ENCODE results near the gene CEBPZOS.
A peak's percentile ranks its signal among the peaks of the same experiment; 100 is the strongest.
"Not testable (repeated sequence)": the region's sequence is repeated elsewhere in the genome, so short reads cannot be mapped to it uniquely, and the experiment has no call there.

CEBPZOS gene

GRCh38 chr2:37224063-37224462 lies 27.8 kb downstream of the CEBPZOS start:
- TF ChIP-seq, protein P1, sequence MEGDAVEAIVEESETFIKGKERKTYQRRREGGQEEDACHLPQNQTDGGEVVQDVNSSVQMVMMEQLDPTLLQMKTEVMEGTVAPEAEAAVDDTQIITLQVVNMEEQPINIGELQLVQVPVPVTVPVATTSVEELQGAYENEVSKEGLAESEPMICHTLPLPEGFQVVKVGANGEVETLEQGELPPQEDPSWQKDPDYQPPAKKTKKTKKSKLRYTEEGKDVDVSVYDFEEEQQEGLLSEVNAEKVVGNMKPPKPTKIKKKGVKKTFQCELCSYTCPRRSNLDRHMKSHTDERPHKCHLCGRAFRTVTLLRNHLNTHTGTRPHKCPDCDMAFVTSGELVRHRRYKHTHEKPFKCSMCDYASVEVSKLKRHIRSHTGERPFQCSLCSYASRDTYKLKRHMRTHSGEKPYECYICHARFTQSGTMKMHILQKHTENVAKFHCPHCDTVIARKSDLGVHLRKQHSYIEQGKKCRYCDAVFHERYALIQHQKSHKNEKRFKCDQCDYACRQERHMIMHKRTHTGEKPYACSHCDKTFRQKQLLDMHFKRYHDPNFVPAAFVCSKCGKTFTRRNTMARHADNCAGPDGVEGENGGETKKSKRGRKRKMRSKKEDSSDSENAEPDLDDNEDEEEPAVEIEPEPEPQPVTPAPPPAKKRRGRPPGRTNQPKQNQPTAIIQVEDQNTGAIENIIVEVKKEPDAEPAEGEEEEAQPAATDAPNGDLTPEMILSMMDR (IDR thresholded peaks at IDR 0.05; ENCODE audit: low read length, missing control alignments): no peak
- no peak for DNase-seq (ENCODE audit: low read depth)
- no peak overlapping the region for H3K4me3 ChIP-seq (replicated peaks; ENCODE audit: low read depth, low read length)

DNA sequence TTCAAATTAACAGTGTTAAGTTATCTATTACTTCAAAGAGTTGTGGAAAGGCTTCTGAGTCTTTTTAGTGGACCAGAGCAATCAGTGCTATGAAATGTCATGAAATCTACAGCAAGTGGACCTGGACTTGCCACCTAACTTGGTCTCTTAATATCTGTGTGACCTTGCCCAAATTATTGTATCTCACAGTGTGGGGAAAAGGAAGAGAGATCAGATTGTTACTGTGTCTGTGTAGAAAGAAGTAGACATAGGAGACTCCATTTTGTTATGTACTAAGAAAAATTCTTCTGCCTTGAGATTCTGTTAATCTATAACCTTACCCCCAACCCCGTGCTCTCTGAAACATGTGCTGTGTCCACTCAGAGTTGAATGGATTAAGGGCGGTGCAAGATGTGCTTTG lies 28.8 kb downstream of the CEBPZOS start:
- DNase-seq (ENCODE audit: low read depth); H3K4me3 ChIP-seq (replicated peaks; ENCODE audit: low read depth, low read length): not testable (repeated sequence)

DNA sequence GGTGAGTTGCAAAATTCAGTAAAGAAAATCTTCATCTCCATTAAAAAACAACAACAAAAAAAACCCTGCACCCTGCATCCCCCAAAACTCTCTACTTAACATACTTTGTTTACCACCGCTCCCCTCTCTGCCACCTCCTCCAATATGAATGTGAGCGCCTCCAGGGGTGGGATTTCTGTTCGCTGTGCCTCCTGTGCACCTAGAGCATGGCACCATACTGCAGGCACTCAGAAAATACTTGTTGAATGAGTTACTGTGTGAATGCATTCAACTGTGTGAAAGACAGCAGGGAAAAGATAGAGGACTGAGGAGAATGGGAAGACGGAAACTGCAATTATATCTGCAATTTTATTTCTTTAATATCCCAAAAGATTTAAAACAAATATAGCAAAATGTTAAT lies 30.6 kb downstream of the CEBPZOS start:
- H3K4me3 ChIP-seq (replicated peaks; ENCODE audit: low read depth, low read length): no peak overlapping the region
- DNase-seq (ENCODE audit: low read depth): no peak
- TF ChIP-seq, protein P1 (IDR thresholded peaks at IDR 0.05; ENCODE audit: low read length, missing control alignments): no peak

DNA sequence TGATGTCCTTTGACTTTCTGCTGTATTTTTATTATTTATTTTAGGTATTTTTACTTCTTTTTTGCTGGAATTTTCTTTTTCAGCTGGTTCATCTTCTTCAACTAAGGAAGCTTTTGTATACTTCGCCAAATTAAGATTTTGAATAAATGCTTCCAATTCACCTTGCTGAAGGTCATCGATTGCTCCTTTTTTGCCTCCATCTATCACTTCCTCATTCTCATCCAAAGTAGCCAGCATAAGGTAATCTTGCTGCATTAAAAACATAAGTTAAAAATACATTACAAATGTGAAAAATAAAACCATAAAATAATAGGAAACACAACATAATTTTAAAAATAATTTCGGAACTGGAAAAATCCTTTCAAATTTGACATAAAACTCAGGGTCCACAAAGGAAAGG lies 32.5 kb downstream of the CEBPZOS start:
- DNase-seq (ENCODE audit: low read depth): no peak
- TF ChIP-seq, protein P1 (IDR thresholded peaks at IDR 0.05; ENCODE audit: low read length, missing control alignments): no peak
- no peak overlapping the region for H3K4me3 ChIP-seq (replicated peaks; ENCODE audit: low read depth, low read length)

DNA sequence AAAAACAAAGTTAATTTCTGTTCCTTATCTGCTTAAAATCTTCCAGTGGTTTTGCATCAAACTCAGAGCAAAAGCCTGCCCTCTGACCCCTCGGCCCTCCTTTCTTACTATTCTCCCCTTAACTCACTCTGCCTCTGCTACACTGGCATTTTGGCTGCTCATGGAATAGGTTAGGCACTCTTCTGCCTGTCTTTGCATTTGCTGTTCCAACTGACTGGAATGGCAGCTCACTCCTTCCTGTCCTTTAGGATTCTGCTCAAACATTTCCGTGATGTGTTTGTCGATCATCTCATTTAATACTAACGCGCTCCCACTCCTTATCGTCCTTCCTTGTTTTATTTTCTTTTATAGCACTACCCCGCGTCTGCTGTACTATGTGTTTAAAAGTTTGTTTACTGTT lies 34.3 kb downstream of the CEBPZOS start:
- peak; percentile 9 for DNase-seq (ENCODE audit: low read depth)

GRCh38 chr2:37231241-37232130 lies 35.2 kb downstream of the CEBPZOS start, which contains the start of the genes CEBPZ and NDUFAF7:
Gene CEBPZ, minus strand, starts transcription at chr2:37231596. Its CDS starts 29 bp downstream, at chr2:37231567.
Gene NDUFAF7, plus strand, starts transcription at chr2:37231658. Its CDS starts 48 bp downstream, at chr2:37231706.
- TF ChIP-seq, protein P1 (IDR thresholded peaks at IDR 0.05; ENCODE audit: low read length, missing control alignments): no peak
- peak; percentile 94 for DNase-seq (ENCODE audit: low read depth)
- H3K4me3 ChIP-seq (replicated peaks; ENCODE audit: low read depth, low read length): peak within 1 kb of the TSS; percentile 94

More for the DNA sequence above, 34.3 kb downstream of the CEBPZOS start:
- TF ChIP-seq, protein P1 (IDR thresholded peaks at IDR 0.05; ENCODE audit: low read length, missing control alignments): no peak
- H3K4me3 ChIP-seq (replicated peaks; ENCODE audit: low read depth, low read length): peak overlapping the region; percentile 94

DNA sequence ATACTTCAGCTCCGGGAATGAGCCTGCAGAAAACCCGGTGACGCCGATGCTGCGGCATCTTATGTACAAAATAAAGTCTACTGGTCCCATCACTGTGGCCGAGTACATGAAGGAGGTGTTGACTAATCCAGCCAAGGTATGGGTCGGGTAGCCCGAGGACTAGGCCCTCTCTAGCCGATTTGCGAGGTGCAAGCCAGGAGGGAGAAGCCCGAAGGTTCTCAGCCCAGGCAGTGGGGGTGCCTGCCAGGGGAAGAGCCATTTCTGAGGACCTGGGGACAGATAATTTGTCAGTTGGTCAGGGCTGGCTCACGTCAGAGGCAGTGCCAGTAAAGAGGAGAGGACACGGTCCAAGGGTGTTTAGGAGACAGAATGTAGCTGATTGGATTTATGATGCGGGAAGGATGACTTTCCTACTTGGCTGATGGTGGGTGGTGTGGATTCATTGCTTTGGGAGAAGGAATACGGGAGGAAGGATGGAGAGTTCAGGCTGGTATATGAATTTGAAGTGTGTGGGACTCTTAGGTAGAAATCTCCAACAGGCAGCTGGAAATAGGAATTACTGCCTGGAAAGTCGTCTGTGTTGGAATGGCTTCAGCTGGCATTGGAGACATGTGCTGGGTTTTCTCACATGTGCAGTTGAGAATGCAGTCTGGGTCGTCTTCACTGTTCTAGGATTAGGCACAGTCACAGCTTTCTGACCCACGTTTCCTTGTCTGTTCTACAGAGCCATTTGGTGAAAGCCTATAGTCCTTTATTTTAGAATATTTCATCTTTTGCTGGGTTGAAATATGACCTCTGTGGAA lies 36.0 kb downstream of the CEBPZOS start:
- peak; percentile 18 for DNase-seq (ENCODE audit: low read depth)
- TF ChIP-seq, protein P1 (IDR thresholded peaks at IDR 0.05; ENCODE audit: low read length, missing control alignments): no peak
- peak overlapping the region; percentile 94 for H3K4me3 ChIP-seq (replicated peaks; ENCODE audit: low read depth, low read length)

Data from fibroblast of pulmonary artery (primary cell).